GM15510 (cell line): Measurements from ENCODE around the gene B4GALT3.
A peak's percentile ranks its signal among the peaks of the same experiment; 100 is the strongest.

ENCODE experiments used
- POLR2A ChIP-seq: IDR thresholded peaks from 3 replicates; pipeline ENCODE4 v1.6.1; 2011; ENCODE audit warnings: borderline replicate concordance; ENCODE audit not compliant: insufficient read length; ENCODE audit errors: extremely low read depth

B4GALT3 gene

DNA sequence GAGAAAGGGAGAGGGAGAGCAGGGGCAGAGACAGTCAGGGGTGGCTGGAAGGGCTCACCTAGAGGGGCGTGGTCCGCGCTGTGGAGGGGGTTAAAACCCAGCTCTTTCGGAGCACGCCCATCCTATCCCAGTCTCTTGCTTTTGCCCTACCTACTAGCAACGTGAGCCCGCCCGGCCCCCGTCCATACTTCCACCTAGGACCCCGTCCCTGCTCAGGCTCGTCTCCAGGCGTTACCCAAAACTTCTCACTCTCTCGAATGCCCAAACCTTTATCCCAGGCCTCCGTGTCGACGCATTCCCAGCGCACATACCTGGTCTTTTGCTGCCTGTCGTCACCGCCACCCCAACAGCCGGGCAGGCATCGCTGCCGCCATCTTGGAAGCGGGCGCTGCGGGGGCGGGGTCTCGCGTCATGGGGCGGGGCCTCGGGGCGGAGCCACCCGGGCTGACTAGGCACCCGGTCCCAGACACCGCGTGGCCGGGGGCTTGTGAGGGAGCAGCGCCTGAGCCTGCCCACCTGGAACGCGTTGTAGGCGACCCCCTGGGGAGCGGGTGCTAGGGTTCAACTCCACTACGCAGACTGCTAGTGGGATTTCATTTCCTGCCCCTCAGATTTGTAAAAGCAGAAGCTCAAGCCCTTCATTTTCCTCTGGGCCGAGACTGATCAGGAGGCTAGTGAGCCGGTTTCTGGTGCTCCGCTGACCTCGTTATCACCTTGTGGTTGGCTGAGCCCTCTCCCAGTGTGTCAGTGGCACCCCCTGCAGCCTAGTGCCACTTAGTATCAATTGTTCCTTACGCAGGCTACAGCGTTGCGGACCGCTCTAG, at the start of gene B4GALT3:
TSS of gene B4GALT3 (minus strand) at position 396 of the 824 bp plus-strand sequence. CDS start 1,447 bp downstream, outside the sequence.
- peak; percentile 88 for TF ChIP-seq POLR2A

DNA sequence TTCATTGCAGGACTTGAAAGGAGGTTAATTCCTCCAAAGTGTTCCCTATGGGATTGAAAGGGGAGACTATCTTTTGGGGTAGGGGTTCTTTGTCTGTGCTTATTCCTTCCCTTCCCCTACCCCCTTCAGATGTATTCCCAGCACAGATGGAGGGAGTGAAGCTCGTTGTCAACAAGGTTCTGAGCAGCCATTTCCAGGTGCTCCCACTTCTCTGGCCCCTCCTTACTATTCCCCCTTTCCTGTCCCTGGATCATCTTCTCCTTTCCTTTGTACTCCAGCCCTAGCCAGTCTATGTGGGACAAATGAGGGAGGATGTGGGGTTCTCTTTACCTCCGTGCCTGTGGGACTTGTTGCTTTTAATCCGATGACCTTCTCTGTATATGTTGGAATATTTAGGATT, 49.5 kb upstream of the B4GALT3 start:
- TF ChIP-seq POLR2A: no peak

DNA sequence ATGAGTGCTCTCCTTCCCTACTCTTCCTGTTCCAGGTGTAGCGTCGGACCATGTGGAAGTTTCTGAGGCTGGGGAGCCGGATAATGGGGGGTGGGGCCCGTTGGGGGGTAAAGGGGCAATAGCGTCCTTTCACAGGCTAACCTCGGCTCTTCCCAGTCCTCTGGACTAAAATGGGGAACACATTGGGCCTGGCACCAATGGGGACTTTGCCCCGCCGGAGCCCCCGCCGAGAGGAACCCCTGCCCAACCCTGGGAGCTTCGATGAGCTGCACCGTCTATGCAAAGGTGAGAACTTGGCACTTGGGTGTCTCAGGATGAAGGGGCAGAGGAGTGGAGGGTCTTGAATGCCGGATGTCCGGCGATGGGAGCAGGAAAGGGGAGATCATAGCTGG, 49.0 kb upstream of the B4GALT3 start:
- TF ChIP-seq POLR2A: no peak

DNA sequence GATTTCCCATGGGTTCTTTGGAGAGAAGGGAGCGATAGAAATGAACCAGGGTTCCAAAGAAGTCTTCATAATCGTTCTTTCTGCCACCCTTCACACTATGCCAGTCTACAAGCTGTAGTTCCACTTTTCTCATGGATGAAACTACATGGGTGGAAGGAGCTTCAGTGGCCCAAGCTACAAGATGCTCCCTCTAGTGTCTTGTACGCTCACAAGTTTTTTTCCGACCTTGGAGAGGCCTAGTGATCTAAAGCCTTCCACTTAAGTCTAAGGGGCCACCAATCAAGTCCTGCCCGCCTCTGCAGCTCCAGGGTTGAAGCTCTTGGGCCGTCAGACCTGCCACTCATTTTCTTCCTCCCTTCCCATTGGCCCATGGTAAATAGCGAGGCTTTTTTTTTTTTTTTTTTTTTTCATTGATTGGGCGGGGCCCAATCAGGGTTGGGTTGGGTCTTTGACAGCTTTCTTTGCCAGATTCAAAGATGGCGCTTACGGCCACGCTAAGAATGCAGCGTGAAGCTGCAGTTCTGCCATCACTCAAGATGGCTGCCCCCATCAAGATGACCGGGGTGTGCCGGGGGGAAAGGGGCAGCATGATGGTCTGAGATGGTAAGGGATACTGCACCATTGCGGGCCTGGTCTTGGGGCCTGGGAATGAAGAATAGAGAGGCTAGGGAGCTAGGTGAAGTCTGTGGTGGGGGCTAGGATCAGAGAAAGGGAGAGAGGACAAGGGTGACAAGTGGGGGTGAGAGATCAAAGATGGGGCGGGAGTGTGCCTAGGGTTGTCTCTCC, 48.4 kb upstream of the B4GALT3 start, which contains the start of gene TOMM40L:
TSS of gene TOMM40L (plus strand) at position 527 of the 786 bp plus-strand sequence. CDS start 430 bp downstream, outside the sequence.
- peak; percentile 58 for TF ChIP-seq POLR2A

DNA sequence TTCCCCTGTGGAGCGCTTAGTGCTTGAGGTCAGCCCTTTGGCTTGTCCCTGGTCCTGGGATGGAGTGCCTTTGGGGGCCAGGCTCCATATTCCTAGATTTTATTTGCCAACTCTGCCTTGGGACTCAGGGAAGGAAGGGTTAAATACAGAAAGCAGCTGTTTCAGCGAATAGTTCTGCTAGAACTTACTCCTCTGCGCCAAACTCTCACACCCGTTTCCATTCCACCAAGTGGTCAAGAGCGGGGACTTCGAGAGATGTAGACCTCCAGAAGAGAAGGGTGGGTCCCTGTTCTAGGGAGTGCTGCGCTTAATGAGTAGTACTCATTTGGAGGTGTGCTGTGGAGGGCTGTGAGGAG, 47.8 kb upstream of the B4GALT3 start:
- TF ChIP-seq POLR2A: no peak

DNA sequence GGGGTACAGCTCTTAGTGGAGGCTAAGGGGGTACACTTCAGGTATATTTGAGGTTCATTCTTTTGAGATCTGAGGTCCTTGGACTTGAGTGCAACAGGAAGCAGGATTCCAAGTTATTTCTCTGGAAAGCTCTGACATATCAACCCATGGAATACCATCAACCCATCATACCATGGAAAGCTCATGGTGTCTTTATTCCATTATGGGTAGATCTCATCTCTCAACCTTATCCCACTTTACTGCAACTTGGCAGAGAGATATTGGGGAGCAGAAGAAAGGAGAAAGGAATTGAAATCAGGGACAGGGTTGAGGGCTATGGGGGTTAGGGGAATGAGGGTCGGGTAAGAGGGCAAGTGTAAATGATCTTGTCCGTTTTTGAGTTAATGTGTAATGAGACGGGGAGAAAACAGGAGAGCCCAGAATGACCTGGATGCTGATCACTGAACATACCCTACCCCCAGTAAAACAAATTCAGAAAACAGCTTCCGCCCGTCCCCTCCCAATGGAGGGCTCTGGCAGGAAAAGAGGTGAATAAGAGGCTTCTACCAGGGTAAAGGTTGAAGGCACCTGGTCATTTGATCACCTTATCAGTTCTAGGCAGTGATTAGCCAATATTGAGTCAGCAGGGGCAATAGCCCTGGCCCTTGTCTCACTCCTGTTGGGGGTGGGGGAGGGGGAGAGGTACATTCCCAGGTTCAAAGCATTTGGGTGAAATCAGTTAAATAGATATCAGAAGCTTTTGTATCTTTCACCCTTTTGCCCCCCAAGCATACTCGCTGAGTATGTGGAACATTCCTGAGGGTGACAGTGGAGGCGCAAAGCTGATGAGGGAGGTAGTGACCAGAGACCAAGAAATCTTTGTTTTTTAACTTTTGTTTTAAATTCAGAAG, 46.7 kb upstream of the B4GALT3 start:
- TF ChIP-seq POLR2A: no peak

DNA sequence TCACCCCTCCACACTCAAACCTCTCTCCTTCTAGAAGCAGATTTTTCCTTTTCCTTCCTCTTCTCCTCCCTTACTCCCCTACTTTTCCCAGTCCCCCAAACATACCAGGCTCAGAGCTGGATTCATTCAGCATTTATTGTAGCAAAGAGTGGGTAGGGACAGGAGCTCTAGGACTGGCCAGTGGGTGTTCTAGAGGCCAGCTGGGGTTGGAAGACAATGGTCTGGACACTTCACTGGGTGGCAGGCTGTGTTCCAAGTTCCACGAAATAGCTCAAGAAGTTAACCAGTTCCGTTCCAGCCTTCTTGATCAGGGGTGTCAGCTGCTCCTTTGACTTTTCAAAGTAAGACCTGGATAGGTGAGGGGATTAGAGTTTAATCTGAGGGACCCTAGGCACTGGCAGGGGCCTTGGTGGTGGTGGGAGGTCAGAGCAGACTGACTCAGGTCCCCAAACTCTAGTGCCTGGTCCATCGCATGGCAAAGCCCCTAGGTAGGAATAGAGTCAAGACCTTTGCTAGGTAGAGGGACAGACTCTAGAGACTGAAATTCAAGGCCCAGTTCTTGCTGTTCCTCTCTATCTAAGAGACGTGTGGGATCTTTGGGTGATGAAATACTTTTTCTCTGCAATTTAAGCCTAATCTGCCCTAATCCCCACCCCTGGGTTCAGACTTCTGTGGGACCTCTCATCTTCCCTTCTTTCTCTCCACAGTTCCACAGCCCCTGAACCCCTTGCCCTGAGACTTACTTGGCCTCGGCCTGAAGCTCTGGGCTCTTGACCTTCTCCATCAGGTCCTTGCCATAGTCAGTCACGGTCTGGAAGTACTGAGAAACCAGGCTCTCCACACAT, 45.1 kb upstream of the B4GALT3 start:
- no peak for TF ChIP-seq POLR2A

DNA sequence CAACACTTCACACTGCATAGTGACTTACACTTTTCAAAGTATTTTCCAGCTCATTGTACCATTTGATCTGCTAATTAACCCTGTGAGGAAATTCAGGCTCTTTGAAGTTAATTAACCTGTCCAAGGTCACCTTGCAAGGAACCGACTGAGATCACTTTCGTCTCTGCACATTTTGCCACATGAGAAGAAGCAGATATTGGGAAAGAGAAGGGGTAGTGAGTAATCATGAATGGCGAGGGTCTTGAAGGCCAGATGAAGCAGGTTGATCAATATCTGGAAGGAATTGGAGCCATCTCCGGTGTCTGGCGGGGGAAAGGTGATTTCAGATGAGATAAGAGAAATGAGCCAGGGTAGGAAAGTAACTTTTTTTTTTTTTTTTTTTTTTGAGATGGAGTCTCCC, 42.7 kb upstream of the B4GALT3 start:
- no peak for TF ChIP-seq POLR2A

DNA sequence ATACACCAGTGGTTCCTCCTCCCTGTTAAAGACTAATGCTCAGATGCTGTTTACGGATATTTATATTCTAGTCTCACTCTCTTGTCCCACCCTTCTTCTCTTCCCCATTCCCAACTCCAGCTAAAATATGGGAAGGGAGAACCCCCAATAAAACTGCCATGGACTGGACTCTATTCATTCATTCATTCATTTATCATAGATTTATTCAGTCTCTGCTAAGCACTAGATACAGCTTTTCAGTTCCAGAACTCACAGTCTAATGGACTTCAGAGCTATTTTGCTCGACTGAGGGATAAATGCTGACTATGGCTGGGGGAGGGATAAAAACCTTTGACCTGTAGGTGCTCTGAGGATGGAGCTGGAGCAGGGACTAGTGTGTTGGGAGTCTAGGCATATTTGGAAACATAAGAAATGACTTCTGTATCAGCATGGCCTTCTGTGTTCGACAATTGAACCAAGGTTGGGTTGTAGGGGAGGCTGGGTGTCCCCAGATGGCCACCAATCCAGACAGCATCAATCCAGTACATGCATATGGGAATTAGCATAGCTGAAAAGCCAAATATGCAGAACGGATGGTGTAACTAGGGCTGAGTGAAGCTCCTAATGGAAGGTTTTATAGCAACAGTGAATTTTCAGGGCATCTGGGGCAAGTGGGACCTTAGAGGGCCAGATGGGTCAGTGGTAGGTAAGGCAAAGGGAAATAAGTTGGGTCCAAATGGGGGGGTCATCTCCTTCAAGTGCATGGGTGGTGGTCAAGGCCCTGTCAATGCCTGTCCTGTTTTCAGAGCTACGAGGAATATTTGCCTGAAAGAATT, 42.0 kb upstream of the B4GALT3 start:
- TF ChIP-seq POLR2A: no peak

DNA sequence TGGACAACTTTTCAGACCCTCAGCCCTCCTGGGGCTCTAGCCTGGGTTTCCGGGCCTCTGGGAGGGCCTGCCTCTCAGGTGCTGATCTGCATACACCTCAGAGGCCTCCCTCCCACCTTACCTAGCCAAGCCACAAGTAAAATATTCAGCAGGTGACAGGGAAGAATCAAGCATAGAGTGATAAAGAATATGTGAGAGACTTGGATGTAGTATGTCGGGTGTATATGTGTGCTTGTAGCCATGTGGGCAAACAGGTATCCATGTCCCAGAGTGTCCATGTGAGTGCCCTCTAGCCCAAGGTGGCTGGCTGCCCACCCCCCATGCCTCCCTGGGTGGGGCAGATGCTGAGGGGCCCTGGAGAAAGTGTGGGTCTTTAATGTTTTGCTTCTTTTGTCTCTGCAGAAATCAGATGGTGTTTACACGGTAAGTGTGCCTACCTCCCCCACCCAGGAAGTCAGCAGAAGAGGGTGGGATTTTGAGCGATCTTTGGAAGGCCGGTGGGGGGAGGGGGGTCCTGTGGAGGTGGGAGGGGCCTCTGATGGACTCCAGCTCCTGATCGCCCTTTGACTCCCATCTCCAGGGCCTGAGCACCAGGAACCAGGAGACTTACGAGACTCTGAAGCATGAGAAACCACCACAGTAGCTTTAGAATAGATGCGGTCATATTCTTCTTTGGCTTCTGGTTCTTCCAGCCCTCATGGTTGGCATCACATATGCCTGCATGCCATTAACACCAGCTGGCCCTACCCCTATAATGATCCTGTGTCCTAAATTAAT, 41.2 kb upstream of the B4GALT3 start:
- TF ChIP-seq POLR2A: no peak

DNA sequence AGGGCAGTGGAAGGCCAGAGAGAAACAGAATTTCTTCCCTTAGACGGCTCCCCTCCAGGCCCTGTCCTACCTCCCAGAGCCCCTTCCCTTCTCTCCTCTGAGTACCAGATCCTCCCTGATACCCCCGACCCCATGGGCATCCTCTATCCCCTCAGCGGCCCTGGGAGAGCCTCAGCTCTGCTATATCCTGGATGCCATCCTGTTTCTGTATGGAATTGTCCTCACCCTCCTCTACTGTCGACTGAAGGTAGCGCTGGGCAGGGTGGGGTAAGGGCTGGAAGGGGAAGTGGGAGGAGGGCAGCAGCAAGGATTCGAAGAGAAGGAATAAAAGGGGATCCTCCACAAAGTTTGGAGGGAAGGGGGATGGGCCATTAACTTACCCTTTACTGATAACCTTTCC, 40.5 kb upstream of the B4GALT3 start:
- TF ChIP-seq POLR2A: no peak

DNA sequence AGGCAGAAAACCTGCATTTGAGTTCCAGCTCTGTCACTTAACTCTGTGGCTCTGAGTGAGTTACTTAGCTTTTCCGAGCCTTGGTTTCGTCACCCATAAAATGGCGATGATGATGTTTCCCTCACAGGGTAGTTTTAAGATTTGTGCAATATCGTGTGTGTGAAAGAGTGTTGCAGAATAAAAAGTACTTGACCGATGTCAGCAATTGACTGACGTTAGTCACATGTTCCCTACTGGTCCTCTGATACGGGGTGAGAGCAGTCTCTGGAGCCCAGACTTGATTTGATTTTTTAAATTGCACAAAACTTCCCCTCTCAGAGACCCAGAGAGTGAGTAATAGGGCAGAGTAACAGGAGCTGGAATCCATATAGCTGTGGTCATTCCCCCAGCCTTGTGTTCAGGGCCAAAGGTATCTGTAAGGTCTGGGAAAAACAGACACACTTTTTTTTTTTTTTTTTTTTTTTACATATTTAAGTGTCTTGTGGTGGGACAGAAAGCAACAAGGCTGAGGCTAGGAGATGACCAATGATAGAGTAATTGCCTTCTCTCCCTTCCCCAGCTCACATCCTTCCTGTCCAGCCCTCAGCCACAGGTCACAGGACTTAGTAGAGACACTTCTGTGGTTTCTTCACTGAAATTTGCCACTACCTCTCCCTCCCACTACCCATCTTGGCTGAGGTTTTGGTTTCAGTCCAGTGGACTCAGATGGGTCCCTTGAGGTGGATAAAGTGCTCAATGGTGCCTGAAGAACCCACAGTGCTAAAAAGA, 39.8 kb upstream of the B4GALT3 start:
- no peak for TF ChIP-seq POLR2A
